HuH-7 (cell line): ENCODE results near the gene MYH7.
"Not testable (repeated sequence)": the region's sequence is repeated elsewhere in the genome, so short reads cannot be mapped to it uniquely, and the experiment has no call there.

ENCODE experiments used
- DNase-seq: peaks from one replicate; pipeline ENCODE4 v3.0.0; 2011; ENCODE audit warnings: low spot score

The MYH7 gene

GRCh38 chr14:23386266-23386657 lies 49.2 kb downstream of the MYH7 start:
- DNase-seq, result not testable (repeated sequence)

GRCh38 chr14:23385642-23386265 lies 49.7 kb downstream of the MYH7 start:
- DNase-seq, result no peak

DNA sequence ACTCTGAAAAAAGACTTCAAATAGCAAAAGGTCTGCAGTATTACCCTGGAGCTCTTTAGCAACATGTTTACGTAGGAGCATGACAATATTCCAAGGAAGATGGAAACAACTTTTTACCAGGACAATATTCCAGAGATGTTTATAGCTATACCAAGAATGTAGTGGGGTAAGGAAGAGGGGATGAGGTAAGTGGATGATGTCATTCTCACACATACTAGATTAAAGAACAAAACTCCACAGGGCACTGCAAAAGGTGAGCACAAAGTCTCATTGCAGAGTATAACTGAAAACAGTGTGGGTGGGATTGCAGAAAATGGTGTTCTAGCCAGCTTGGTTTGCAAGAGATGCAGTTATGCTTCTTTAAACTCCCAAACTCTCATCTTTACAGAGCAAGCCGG lies 50.2 kb downstream of the MYH7 start:
- DNase-seq, result no peak

- no peak for DNase-seq
These were observed 50.9 kb downstream of the MYH7 start for GRCh38 chr14:23384364-23385080.

- DNase-seq, result no peak
These were observed 52.6 kb downstream of the MYH7 start for GRCh38 chr14:23382731-23383440.

DNA sequence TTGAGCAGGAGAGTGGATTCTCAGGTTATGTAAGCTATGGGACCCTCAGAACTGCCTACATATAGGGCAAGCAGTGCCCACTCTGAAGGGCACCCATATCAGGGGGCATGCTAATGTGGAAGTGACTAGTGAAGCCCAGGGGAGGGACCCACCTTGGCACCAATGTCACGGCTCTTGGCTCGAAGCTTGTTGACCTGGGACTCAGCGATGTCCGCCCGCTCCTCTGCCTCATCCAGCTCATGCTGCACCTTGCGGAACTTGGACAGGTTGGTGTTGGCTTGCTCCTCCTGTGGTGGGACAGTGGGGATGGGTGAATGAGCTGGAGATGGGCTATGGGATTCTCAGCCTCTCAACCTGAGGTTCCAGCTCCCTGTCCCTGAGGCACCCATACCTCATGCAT lies 53.2 kb downstream of the MYH7 start:
- no peak for DNase-seq

DNA sequence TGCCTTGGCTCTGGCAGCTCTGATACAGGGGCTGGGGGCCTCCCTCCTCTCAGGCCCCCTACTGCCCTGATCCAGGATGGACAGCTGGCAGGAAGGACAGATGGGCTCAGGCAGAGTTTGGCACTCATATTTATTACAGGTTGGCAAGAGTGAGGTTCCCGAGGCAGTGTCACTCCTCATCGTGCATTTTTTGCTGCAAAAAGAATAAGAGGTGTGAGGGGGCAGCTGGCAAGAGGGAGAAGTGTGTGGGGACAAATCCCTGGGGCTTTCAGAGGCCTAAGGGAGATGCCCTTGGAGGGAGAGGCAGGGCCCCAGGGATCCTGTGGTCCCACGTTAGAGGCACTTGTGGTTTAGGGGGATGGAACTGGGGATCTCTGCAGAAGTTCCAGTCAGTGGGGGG lies 53.6 kb downstream of the MYH7 start:
- no peak for DNase-seq

DNA sequence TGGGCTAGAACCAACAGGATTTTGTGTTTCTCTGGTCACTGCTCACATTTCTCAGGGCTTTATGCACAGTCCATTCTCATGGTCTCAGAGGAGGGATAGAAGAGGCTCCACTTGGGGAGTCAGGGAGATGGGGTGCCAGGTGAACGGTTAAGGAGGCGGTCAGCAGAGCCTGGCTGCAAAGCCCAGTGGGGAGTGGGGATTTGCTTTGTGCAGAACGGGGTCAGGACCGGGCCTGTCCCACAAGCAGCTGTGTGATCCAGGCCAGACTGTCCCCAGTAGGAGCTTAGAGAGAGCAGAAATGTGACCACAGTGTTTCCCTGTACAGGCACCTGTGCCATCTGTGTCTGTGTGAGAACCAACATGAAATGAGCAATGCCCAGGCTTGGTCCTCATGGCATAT lies 54.5 kb downstream of the MYH7 start:
- no peak for DNase-seq

DNA sequence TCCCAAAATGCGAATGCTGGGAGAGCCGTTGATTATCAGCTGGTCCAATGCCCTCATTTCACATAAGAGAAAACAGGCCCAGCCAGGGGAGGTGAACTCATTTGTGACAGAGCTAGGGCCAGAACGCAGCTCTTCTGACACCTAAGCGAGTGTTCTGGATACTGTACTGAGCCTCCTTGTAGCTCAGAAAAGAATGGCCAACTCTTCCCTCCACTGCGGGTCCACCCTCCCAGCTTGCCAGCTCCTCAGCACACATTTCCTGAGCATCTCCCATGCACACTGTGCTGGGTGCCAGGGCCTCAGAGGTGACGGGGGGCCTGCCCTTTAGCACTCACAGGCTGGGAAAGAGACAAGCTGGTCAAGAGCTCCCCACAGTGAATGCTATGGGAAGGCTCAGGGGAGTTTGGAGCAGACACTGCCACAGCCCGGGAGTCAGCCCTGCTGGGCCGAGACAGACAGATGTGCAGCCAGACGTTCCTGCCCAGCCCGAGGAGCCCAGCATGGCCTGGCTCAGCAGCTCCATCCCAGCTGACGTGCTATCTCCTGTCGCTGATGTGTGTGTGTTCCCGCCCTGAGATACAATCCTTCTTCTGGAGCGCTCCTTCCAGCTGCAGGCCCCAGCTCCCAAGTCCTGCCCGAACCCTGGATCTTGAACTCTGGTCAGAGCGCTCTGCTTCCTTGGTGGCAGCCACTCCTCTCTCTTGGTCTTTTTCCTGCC lies 55.1 kb downstream of the MYH7 start:
- no peak for DNase-seq

GRCh38 chr14:23379366-23380196 lies 55.9 kb downstream of the MYH7 start:
- DNase-seq, result peak; percentile 82

- no peak for DNase-seq
These were observed 56.7 kb downstream of the MYH7 start for GRCh38 chr14:23378612-23379220.

- no peak for DNase-seq
These were observed 57.6 kb downstream of the MYH7 start for GRCh38 chr14:23377573-23378563.

GRCh38 chr14:23377198-23377550 lies 58.3 kb downstream of the MYH7 start:
- no peak for DNase-seq

- DNase-seq, result no peak
These were observed 58.8 kb downstream of the MYH7 start, which contains the start of gene CMTM5 for GRCh38 chr14:23376482-23377197. Gene CMTM5, plus strand, starts transcription at chr14:23377046. Its CDS starts 206 bp downstream, at chr14:23377252.

- no peak for DNase-seq
These were observed 59.8 kb downstream of the MYH7 start for GRCh38 chr14:23375527-23376251.

GRCh38 chr14:23373041-23373440 lies 62.4 kb downstream of the MYH7 start:
- no peak for DNase-seq

- no peak for DNase-seq
These were observed 63.0 kb downstream of the MYH7 start, which contains the start of gene IL25 for GRCh38 chr14:23372509-23372908. Gene IL25, plus strand, starts transcription at chr14:23372809.

- DNase-seq, result no peak
These were observed 63.6 kb downstream of the MYH7 start for GRCh38 chr14:23371865-23372264.

DNA sequence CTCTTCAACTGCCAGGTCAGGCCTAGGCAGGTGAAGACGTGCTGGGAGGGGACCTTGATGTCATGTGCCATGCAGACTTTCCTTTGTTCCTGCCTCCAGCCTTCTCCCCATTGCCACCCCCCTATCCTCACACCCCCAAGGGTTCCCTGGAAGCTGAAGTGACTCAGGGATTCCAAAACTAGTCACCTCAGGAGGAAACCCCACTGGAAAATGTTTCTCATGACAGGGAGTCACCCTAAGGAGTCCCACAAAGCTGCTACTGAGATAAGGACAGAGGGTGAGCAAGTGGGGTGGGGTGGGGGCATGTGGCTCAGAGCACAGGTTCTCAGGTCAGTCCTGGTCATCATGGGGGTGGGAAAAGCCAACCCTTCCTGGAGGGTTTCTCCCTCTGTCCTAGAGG lies 65.2 kb downstream of the MYH7 start:
- no peak for DNase-seq
